ENCODE results near the gene TPBGL.

TPBGL gene

DNA sequence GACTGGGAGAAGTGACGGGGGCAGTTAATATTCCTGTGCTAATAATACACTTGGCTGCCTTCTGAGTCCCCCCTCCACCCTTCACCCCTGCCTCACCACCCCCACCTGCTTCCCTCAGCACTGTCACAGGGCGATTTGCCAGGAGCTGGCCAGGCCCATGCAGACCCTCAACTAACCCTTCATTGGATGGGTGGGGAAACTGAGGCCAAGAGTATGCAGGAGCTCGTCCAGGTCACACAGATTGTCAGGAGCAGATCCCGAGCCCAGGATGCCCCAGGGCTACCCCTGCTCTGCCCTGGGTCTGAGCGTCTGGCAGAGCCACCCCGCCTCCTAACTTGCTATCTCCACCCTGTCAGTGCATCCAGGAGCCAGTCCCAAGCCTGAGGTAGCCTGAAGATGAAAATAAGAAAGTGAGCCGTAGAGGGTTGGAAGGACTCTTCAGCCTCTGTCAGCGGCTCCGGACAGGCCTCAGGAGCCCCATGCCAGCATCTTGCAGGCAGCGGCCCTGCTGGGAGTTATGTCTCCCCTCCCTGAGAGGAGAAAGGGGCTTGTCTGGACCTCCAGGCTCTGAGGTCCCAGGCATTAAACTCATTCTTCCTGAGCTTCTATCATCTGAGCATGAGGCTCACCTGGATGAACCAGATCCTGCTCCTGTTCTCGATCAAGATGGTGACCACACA is 6.2 kb downstream of the TPBGL start:
- no peak for DNase-seq

DNA sequence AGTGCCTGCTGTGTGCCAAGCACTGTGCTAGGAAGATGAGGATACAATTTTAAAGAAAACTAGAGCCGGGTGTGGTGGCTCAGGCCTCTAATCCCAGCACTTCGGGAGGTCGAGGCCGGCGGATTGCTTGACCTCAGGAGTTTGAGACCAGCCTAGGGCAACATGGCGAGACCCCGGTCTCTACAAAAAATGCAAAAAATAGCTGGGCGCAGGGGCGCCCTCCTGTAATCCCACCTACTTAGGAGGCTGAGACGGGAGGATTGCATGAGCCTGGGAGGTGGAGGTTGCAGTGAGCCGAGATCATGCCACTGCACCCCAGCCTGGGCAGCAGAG is 8.3 kb downstream of the TPBGL start:
- DNase-seq, result no peak

DNA sequence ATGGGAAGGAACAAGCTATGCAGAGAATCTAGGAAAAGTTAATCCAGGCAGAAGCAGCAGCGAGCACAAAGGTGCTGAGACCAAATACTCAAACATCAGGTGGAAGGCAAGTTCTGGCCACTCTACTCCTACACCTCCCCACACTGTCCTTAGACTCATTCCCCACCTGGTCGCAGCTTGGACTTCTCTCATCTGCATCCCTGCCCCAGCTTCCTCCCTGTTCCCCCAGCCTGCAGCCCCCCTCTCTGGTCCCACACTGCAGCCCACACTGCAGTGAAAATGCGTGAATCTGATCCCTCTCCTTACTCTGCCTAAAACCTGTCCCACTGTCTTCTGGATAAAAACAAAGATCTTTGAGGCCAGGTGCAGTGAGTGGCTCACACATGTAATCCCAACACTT is 9.1 kb downstream of the TPBGL start:
- no peak for DNase-seq

DNA sequence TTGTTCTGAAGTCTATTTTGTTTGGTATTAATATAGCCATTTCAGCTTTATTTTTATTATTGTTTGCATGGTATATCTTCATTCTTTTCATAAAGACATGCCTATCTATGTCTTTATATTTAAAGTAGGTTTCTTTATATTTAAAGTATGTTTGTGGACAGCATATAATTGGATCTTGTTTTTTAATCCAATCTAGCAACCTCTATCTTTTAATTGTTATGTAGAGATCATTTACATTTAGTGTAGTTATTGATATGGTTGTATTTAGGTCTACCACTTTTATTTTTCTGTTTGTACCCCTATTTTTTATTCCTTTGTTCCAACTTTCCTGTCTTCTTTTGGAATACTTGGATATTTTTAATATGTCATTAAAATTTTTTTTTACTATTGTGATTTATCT is 13.8 kb downstream of the TPBGL start:
- no peak for DNase-seq

DNA sequence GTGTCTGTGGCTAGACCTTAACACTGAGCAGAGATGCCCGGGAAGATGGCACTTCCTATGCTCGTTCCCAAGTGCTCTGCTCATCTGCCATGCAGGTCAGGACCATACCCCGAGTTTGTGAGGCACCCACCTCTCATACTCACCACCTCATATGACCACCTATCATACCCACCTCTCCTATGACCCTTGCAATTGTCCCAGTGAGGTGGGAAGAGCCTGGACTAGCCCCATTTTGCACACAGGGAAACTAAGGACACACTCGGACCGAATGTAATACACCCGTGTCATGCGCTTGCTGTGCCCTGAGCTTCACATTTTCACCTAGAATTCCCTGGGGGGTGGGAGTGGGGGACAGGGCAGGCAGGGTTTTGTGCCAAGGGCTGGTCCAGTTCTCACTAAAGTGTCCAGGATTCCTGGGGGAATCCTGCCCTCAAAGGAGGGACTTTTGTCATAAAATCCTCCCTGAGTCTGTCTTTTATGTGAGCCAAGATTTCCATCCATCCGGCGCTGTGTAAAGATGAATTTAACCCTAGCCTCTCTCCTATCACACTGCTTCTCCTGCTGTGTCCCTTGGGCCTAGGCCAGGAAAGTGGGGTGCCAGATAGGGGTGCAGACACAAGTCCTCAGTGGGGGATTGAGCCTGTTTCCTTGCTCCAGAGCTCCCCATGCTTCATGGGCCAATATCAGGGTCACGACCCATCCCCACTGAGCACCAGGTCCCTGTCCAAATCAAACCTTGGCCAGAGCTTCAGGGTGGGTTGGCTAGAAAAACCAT is 20.0 kb downstream of the TPBGL start:
- DNase-seq, result no peak

DNA sequence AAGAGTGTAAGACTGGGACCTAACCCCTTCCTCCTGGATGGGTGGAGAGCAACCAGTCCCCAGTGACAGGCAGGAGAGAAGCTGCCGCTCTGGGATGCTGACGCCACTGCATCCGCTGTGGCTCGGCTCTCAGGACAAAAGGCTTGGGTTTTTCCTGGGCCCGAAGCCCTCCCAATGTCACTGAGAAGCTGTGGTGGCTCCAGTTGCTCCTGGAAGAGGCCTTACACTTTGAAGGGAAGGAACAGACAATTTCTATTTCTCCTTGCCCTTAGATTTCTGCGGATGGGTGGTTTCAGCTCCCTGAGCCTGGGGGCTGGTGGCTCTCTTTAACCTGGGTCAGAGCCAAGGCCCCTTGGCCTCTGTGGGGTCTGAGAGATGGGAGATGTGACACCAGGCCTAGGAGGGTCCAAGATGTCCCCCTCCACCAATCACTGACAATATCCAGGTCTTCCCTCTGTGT is 21.4 kb downstream of the TPBGL start:
- no peak for DNase-seq

DNA sequence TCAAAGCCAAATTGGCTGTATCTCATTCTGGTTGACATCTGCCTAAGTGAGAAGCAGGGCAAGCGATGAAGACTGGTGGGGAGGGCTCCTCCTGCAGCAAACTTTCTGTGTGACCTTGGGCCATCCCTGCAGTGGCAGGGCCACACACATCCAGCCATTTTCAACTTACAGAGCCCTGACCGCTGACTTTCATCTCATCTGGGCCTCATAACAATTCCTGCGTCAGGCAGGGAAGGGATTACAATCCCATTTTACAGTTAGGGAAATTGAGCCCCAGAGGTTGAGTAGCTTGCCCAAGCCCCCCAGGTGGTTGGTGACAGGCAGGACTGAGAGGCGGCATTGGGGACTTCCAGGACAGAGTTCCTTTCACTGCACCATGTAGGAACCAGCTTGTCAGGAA is 21.9 kb downstream of the TPBGL start:
- no peak for DNase-seq

DNA sequence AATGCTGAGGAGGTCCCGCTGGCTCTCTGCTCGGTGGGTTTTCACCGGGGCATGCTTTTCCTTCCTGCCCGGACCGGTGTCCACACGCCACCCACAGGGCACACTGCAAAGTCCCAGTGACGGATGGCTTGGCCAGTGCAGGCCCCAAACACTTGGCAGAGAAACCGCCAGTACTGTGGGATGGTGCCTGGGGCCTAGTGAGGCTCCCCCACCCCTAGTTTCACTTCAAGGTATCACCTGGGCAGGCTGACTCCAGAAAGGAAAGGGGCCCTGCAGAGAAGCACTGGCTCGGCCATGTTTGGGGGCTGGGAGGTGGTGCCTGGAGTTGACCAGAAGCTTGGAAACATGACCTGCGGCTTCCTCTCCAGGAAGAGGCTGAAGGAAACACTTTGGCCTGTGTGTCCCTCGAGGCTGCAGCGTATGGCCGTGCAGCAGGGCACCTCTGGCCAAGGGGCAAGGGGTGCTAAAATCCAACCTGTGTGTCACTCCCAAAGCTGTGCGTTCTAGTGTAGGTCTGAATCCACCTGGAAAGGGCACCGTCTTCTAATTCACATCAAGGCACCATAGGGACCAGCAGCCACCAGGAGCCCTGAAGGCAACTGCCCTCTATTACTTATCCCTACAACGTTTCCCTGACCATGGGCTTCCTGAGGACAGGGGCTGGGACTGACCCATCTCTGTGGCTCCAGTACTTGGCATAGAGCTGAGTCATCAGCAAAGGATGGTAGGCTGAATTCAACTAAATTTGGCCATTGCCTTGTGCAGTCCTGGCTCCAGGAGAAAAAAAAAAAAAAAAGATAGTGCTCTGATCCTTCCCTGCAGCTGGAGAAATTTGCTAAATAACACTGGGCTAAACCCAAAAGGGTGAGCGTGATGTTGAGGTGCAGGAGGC is 22.6 kb downstream of the TPBGL start:
- DNase-seq, result no peak

DNA sequence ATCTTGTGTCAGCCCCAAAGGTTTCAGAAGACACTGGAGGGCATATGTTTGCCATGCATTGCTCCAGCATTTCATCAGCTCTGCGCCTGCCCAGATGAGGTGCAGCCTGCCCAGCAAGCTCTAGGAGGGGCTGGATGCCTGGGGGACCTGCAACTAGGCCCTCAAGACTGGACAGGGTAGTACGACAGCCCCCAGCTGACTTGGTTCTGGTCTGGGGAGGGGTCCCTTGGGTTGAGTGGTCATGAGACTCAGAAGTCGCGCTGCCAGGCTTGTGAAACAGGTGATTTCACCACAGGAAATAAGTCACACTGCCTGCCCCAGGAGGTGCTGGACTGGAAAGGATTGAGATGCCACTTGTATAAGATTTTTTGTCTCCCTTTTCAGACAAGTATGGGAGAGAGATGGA is 23.4 kb downstream of the TPBGL start:
- no peak for DNase-seq

DNA sequence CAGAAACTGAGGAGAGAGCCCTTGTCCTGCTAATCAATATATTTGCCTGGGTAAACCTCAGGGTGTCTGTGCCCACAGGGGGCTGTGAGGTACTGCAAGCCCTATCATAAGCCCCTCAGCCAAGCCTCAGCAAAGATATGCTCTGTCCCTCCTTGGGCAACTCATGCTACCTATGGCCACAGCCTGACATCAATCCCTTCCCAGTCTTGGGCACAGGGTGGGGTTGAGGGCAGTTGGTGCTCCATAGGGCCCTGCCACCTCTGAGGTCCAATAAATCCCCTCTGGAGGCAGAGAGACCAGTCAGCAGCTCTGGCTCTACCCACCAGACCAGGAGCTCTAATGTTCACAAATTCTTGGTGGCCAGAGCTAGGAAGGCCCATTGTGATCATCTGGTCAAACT is 23.8 kb downstream of the TPBGL start:
- DNase-seq, result no peak

DNA sequence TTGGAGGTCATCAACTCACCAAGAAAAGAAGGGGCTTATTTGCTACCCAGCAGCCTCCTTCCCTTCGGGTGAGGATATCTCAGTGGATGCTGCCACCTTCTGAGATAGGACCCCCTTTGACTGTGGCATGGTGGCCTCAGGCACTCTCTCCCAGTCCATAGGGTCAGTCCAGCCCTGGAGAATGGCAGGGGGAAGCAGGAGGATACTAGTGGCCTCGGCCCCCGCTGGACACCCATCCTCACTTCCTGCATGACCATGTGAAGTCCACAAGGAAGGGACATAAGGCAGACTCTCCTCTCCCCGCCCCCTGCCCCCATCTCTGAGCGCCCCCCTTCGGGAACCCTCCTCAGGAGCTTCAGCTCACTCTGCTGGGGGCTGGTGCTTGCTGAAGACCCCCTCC is 24.4 kb downstream of the TPBGL start:
- DNase-seq, result no peak

DNA sequence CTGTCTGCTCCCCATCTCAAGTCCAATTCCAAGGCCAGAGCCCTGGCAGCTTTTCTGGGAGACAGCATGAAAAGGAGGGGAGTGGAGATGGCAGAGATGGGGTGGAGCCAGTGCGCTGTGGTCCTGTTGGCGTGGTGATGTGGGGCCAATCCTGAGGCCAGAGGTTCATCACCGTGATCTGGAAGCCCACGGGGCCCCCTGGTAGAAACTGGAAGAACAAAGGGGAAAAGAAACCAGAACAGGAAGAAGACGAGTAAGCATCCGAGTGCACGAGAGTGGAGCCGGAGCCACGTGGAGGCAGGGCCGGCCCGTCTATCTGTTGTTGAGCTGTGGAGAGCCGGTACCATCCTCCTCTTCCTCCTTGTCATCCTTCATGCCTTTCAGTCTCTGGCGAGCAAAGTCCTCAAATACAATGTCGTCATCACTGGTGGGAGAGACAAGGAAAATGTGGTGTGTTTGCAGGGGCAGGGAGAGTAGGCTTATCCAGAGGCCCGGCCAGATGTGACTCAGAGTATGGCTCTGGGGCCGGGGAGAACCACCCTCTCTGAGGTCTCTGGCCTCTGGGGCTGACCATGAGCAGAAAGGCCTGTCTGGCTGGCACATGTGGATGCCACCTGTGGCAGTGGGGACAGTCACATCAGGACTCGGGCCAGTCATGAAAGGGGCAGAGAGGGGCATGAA is 25.4 kb downstream of the TPBGL start:
- no peak for DNase-seq

DNA sequence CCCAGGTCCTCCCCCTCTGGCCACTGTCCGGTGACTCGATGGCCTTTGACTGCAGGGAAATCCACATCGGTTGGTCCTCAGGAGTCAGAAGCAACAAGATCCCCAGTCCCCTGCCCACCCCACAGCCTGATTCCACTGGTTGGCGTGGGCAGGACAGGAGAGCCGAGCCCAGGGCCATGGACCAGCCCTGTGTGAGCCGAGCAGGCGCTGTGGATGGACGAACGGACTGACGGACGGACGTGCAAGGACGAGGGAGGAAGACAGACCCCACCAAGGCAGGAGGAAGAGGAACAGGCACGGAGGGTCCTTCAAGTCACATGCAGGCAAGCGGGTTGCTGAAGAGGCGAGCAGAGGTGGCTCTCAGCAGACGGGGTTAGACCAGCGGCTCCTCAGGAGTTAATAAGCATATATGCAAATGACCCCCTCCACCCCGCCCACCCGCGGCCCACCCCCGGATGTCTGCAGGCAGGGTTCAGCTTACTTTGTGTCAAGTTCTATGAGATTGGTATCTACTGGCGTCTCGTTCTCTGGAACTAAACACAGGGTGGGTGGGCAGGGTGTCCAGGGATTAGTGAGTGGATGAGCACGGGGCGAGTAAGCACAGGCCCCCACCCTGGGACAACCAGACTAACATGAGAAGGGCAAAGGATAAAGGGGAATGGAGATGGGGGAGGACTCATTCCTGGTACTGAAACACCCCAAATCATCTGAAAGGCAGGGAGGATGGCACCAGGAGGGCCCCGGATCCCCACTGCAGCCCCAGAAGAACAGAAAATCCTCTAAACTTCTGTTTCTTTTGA is 26.8 kb downstream of the TPBGL start:
- no peak for DNase-seq

DNA sequence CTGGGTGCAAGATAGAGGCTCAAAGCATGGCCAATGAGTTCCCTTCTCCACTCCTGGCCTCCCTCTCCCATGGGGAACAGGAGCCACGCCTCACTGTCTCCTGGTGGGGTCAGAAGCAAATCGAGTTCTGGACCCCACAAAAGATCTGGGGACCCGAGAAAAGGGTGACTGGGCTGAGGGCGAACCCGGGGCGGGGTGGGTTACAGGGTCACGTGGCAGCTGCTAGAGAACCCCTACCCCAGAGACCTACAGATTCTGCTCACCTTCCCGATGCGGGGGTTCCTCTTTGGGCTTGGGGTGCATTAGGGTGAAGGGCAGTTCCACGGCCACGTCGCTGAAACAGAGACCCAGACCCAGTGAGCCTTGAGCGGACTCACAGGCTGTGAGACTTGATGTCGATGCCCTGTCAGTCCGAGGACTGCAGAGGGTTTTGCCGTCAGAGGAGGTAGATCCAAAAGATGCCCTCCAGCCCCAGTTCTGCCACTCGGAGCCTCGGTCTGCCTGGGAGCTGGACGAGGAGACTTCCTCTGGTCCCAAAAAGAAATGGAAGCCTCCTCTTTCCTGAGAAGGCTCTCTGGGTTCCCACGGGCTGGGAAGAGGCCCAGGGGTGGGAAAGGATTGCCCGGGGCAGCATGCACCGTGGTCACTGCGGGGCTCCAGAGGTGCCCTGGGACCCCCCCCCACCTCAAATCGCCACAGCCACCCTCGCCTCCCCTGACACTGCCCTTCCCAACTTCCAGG is 28.2 kb downstream of the TPBGL start:
- no peak for DNase-seq

DNA sequence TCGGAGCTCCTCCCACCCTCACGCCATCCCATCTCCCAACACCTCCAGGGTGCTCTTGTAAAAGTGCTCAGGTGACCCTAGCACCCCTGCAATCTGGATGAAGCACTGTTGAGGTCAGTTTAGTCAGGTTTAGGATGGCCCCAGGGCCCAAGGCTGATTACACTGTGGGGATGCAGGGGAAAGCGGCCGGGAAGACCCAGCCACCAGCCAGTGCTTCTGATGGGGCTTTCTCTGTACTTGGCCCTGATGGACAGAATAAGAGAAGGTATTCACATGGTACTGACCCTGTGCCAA is 28.7 kb downstream of the TPBGL start:
- no peak for DNase-seq

DNA sequence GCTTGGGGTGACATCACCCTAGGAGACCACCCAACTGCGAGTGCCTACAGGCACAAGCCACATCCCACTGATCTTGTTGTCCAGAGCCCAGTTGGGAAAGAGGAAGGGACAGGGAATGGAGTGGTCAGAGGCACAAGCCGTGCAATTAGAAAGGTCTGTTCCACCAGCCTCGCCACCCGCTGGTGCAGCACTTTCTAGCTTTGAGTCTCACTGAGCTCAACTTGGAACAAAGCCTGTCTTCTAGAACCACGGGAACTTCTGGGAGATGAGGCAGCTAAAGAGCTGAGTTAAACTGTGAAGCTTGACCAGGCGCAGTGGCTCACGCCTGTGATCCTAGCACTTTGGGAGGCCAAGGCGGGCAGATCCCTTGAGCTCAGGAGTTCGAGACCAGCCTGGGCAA is 29.3 kb downstream of the TPBGL start:
- no peak for DNase-seq

DNA sequence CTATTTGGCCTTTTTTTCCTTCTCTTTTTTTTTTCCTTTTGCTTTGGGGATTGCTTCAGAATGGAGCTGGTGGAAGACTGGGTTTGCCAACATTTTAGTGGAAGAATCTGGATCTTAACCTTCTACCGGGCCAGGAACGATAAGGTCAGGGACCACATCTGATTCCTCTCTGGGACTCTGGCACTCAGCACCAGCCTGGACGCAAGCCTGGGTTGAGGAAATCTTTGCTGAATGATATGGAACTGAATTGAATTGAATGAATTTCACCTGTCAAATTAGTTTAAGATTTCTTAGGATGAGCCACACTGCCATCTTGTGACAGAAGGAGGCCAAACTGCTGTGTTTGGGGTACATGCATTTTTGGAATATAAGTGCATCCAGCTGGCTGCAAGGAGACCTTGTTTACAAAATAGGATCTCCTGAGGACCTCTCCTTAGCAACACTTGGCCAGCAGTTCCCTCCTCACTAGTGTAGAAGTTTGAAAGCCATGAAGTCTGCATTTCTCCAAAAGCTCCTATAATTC is 30.4 kb downstream of the TPBGL start:
- no peak for DNase-seq

DNA sequence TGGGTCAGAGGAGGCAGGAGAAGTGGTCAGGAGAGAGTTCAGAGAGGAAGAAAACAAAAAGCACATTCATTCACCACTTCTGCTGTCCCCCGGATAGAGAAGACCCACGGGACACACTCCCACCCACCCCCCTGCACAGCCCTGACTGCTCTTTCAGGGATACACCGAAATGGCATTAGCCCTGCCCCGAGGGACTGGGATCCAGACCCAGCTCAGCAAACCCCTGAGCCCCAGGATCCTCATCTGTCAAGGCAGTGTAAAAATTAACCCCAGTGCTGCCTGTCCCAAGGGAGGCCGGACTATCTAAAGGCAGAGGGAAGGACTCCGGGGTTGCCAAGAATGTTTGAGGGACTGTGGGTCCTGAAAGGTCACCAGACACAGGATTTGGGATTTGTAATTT is 31.2 kb downstream of the TPBGL start:
- DNase-seq, result no peak

DNA sequence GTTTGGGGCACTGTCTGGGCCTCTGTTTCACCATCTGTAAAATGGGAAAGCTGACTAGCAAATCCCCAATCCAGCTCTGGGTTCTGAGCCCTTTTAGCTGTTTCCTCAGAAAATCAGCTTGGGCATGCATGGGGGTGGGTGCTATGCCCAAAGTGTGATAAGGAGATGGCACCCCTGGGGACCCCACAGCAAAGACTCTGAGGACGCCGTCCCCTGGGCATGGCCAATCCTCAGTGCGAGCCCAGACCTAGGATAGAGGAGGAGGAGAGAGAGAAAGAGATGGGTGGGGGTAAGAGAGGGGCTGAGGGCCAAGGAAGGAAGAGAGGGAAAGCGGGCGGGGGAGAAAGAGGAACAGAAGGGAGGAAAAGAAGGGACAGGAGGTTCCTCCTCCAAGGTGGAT is 31.8 kb downstream of the TPBGL start:
- DNase-seq, result no peak

DNA sequence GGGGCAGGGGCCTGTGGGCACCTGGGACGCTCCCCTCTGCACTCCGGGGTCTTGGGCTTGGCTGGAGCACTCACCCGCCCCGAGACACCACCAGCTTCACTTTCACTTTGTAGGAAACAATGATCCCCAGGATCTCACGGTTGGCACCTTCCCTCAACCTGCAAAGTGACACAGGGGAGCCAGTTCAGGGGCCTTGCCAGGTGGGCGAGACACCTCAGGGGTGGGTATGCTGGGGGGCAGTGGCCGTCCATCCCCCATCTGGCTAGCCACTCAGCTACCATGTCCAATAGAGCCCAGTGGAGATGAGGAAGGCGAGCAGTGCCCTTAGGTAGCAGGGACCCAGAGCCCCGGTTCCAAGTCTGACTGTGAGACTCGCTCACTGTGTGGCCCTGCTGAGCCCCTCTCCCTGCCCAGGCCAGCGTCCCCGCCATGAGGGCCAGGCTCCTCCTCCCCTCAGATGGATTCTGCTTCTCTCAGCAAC is 32.3 kb downstream of the TPBGL start:
- DNase-seq, result no peak

Measured in stimulated activated CD4-positive, alpha-beta T cell treated with anti-CD3 and anti-CD28 coated beads, Interleukin-2, amount 100 ng/mL, for 24 hours (primary cell).